OCI-LY7 (cell line): ENCODE data around the gene ATF2.

Source experiments
- EZH2phosphoT487 ChIP-seq: fragments of 200-600 bp; sonication (generic); IDR thresholded peaks from 2 replicates; pipeline ENCODE4 v1.6.1; 2018; ENCODE audit warnings: low read depth, borderline replicate concordance, mild to moderate bottlenecking, mixed run types, antibody characterized with exemption, low read length, moderate library complexity, mixed read lengths
- TF ChIP-seq, protein P1 (sequence below): fragments of 200-600 bp; sonication (generic); conservative IDR thresholded peaks from 2 replicates; pipeline ENCODE4 v1.5.1; 2014; ENCODE audit warnings: mild to moderate bottlenecking, antibody characterized with exemption, low read length, moderate library complexity, mixed read lengths

DNA sequence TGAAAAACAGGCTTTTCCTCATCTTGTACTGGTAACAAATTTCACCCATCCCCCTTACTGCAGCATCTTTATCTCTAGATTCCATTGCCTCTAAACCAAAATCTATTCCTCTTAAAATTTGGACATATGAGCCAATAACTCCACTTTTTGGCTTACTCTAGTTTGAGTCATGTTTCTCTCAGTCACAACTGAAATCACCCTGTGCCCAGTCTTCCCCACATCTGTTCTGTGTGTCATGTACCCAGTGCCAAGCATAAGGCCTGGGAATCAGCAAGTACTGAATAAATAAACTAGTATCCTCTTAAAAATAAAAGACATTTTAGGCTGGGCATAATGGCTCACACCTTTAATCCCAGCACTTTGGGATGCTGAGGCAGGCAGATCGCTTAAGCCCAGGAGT, 142.1 kb downstream of the ATF2 start:
- TF ChIP-seq, protein P1, sequence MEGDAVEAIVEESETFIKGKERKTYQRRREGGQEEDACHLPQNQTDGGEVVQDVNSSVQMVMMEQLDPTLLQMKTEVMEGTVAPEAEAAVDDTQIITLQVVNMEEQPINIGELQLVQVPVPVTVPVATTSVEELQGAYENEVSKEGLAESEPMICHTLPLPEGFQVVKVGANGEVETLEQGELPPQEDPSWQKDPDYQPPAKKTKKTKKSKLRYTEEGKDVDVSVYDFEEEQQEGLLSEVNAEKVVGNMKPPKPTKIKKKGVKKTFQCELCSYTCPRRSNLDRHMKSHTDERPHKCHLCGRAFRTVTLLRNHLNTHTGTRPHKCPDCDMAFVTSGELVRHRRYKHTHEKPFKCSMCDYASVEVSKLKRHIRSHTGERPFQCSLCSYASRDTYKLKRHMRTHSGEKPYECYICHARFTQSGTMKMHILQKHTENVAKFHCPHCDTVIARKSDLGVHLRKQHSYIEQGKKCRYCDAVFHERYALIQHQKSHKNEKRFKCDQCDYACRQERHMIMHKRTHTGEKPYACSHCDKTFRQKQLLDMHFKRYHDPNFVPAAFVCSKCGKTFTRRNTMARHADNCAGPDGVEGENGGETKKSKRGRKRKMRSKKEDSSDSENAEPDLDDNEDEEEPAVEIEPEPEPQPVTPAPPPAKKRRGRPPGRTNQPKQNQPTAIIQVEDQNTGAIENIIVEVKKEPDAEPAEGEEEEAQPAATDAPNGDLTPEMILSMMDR: no peak
- TF ChIP-seq EZH2phosphoT487: no peak
